Mesendoderm (in vitro differentiated cells): ENCODE data around the gene FRZB.

Source experiments
- DNase-seq: peaks from one replicate; pipeline ENCODE4 v3.0.0; 2013
- H2AK5ac ChIP-seq: 2 replicates; pipeline ENCODE4 v1.6.1; 2013; ENCODE audit warnings: low read length, inconsistent platforms
- H2BK120ac ChIP-seq: 2 replicates; pipeline ENCODE4 v1.6.1; 2013; ENCODE audit warnings: low read depth, mild to moderate bottlenecking, low read length, moderate library complexity, mixed read lengths
- H2BK15ac ChIP-seq: replicated peaks from 2 replicates; pipeline ENCODE4 v1.6.1; 2013; ENCODE audit warnings: low read depth, mild to moderate bottlenecking, moderate library complexity
- H2BK5ac ChIP-seq: 2 replicates; pipeline ENCODE4 v1.6.1; 2013; ENCODE audit warnings: low read length, inconsistent platforms
- H3K18ac ChIP-seq: 2 replicates; pipeline ENCODE4 v1.6.1; 2013; ENCODE audit warnings: mild to moderate bottlenecking, low read length, mixed read lengths
- H3K23ac ChIP-seq: one replicate; pipeline ENCODE4 v1.6.1; 2013; ENCODE audit warnings: low read length
- H3K27ac ChIP-seq: 2 replicates; pipeline ENCODE4 v1.5.1; 2013; ENCODE audit warnings: low read depth, mild to moderate bottlenecking, inconsistent platforms, low read length, moderate library complexity
- H3K27me3 ChIP-seq: 2 replicates; pipeline ENCODE4 v1.6.1; 2013; ENCODE audit warnings: low read length, control low read depth, mild to moderate bottlenecking, inconsistent platforms; ENCODE audit not compliant: insufficient read depth, poor library complexity
- H3K36me3 ChIP-seq: 2 replicates; pipeline ENCODE4 v1.6.1; 2013; ENCODE audit warnings: low read length, inconsistent platforms; ENCODE audit not compliant: control insufficient read depth, insufficient read depth
- H3K4ac ChIP-seq: one replicate; pipeline ENCODE4 v1.6.1; 2013; ENCODE audit warnings: low read depth, mild to moderate bottlenecking, low read length, moderate library complexity
- H3K4me1 ChIP-seq: 2 replicates; pipeline ENCODE4 v1.6.1; 2013; ENCODE audit warnings: low read depth, low read length, inconsistent platforms; ENCODE audit not compliant: control insufficient read depth
- H3K4me2 ChIP-seq: 2 replicates; pipeline ENCODE4 v1.6.1; 2013; ENCODE audit warnings: low read length
- H3K4me3 ChIP-seq: 2 replicates; pipeline ENCODE4 v1.5.1; 2013; ENCODE audit warnings: mild to moderate bottlenecking, low read length
- H3K56ac ChIP-seq: one replicate; pipeline ENCODE4 v1.6.1; 2013; ENCODE audit warnings: low read length
- H3K79me1 ChIP-seq: 2 replicates; pipeline ENCODE4 v1.6.1; 2013; ENCODE audit warnings: low read length, inconsistent platforms
- H3K79me2 ChIP-seq: 2 replicates; pipeline ENCODE4 v1.6.1; 2013; ENCODE audit warnings: mild to moderate bottlenecking, low read length; ENCODE audit not compliant: control insufficient read depth, insufficient read depth
- H3K9ac ChIP-seq: 2 replicates; pipeline ENCODE4 v1.6.1; 2013; ENCODE audit warnings: low read length, inconsistent platforms
- H4K5ac ChIP-seq: one replicate; pipeline ENCODE4 v1.6.1; 2013; ENCODE audit warnings: low read length
- H4K8ac ChIP-seq: one replicate; pipeline ENCODE4 v1.6.1; 2013; ENCODE audit warnings: low read depth, mild to moderate bottlenecking, control low read depth, low read length, moderate library complexity
- WGBS: extraction: QIAGEN DNeasy Blood & Tissue Kit; methylation state at CpG from one replicate; pipeline ENCODE4 v1.1.7; 2013; ENCODE audit warnings: low lambda C conversion rate, missing lambda C conversion rate; ENCODE audit not compliant: insufficient coverage; ENCODE audit errors: extremely low coverage; 5-methylcytosine and 5-hydroxymethylcytosine counted together

The FRZB gene

GRCh38 chr2:182903566-182903965 is 37.1 kb upstream of the FRZB start:
- Histone ChIP-seq H2AK5ac (no peak overlapping the region), H3K27ac (no peak overlapping the region), H2BK15ac (no peak overlapping the region), H3K4me2 (no peak overlapping the region), H4K5ac (no peak overlapping the region), H2BK5ac (no peak overlapping the region), H3K4me3 (no peak overlapping the region), H3K79me1 (no peaks in the 10 kb centered on the region), H2BK120ac (no peak overlapping the region), H3K56ac (no peak overlapping the region), H3K23ac (no peak overlapping the region), H3K27me3 (no peaks in the 10 kb centered on the region), H4K8ac (no peak overlapping the region), H3K79me2 (no peaks in the 10 kb centered on the region), H3K18ac (no peak overlapping the region), H3K36me3 (peaks cover 1% of the 10 kb centered on the region), H3K9ac (no peak overlapping the region), H3K4ac (no peak overlapping the region), H3K4me1 (no peaks in the 10 kb centered on the region)
- WGBS, result no CpG with 5 or more reads among the region's 2 CpGs
- DNase-seq, result no peak

GRCh38 chr2:182901748-182902147 is 35.3 kb upstream of the FRZB start:
- Histone ChIP-seq H3K79me2 (no peaks in the 10 kb centered on the region), H2BK5ac (no peak overlapping the region), H3K4me1 (no peaks in the 10 kb centered on the region), H3K18ac (no peak overlapping the region), H2BK120ac (no peak overlapping the region), H3K23ac (no peak overlapping the region), H3K4ac (no peak overlapping the region), H3K27me3 (no peaks in the 10 kb centered on the region), H2AK5ac (no peak overlapping the region), H3K36me3 (peaks cover 1% of the 10 kb centered on the region), H4K5ac (no peak overlapping the region), H3K56ac (no peak overlapping the region), H3K4me2 (no peak overlapping the region), H3K27ac (no peak overlapping the region), H3K79me1 (no peaks in the 10 kb centered on the region), H4K8ac (no peak overlapping the region), H2BK15ac (no peak overlapping the region), H3K4me3 (no peak overlapping the region), H3K9ac (no peak overlapping the region)
- WGBS, result no CpG with 5 or more reads among the region's 6 CpGs
- DNase-seq, result no peak

- no CpG with 5 or more reads among the region's 1 CpG for WGBS
- no peaks in the 10 kb centered on the region for H3K79me2 ChIP-seq
Measured at GRCh38 chr2:182898718-182899117, 32.3 kb upstream of the FRZB start.

DNA sequence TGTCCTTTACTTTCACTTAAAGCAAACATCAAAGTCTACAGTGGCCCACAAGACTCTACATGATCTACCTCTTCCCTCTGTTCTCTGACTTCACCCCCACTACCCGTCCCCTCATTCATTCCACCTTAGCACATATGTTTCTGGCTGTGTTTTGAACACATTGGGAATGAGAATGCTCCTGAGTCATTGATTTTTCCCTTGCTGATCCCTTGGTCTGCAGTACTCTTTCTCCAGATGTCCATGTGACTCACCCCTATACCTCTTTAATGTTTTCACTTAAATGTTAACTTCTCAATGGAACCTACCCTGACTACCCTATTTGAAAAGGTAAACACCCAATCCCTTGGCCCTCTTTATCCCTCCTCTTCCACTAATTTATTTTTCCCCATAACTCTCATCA is 30.7 kb upstream of the FRZB start:
- H3K27ac ChIP-seq, result no peak overlapping the region
- no peaks in the 10 kb centered on the region for H3K79me1 ChIP-seq
- peaks cover 1% of the 10 kb centered on the region for H3K36me3 ChIP-seq
- no peak overlapping the region for H3K56ac ChIP-seq
- no peaks in the 10 kb centered on the region for H3K4me1 ChIP-seq
- H2BK15ac ChIP-seq, result no peak overlapping the region
- H3K9ac ChIP-seq, result no peak overlapping the region
- no peak overlapping the region for H3K18ac ChIP-seq
- H2BK120ac ChIP-seq, result no peak overlapping the region
- no peak overlapping the region for H4K5ac ChIP-seq
- no CpG with 5 or more reads among the region's 1 CpG for WGBS
- H3K4me2 ChIP-seq, result no peak overlapping the region
- no peak for DNase-seq
- no peak overlapping the region for H2BK5ac ChIP-seq
- H4K8ac ChIP-seq, result no peak overlapping the region
- H3K23ac ChIP-seq, result no peak overlapping the region
- no peak overlapping the region for H2AK5ac ChIP-seq
- no peaks in the 10 kb centered on the region for H3K27me3 ChIP-seq
- no peak overlapping the region for H3K4me3 ChIP-seq
- no peaks in the 10 kb centered on the region for H3K79me2 ChIP-seq
- H3K4ac ChIP-seq, result no peak overlapping the region

More at GRCh38 chr2:182898718-182899117, 32.3 kb upstream of the FRZB start:
- H3K27me3 ChIP-seq, result no peaks in the 10 kb centered on the region
- H3K56ac ChIP-seq, result no peak overlapping the region
- H3K4me2 ChIP-seq, result no peak overlapping the region
- no peak overlapping the region for H2BK15ac ChIP-seq
- H2AK5ac ChIP-seq, result no peak overlapping the region
- H3K4me1 ChIP-seq, result no peaks in the 10 kb centered on the region
- H3K4me3 ChIP-seq, result no peak overlapping the region
- DNase-seq, result no peak
- no peak overlapping the region for H3K18ac ChIP-seq
- peaks cover 1% of the 10 kb centered on the region for H3K36me3 ChIP-seq
- H2BK5ac ChIP-seq, result no peak overlapping the region
- no peak overlapping the region for H4K5ac ChIP-seq
- no peak overlapping the region for H3K4ac ChIP-seq
- no peak overlapping the region for H4K8ac ChIP-seq
- no peak overlapping the region for H3K23ac ChIP-seq
- no peak overlapping the region for H3K9ac ChIP-seq
- no peak overlapping the region for H2BK120ac ChIP-seq
- no peaks in the 10 kb centered on the region for H3K79me1 ChIP-seq
- H3K27ac ChIP-seq, result no peak overlapping the region

GRCh38 chr2:182895798-182896197 is 29.4 kb upstream of the FRZB start:
- H3K79me2 ChIP-seq, result no peaks in the 10 kb centered on the region
- no peaks in the 10 kb centered on the region for H3K27me3 ChIP-seq
- no peaks in the 10 kb centered on the region for H3K79me1 ChIP-seq
- no peak overlapping the region for H3K23ac ChIP-seq
- H3K4me2 ChIP-seq, result no peak overlapping the region
- DNase-seq, result no peak
- H3K36me3 ChIP-seq, result no peaks in the 10 kb centered on the region
- H2BK5ac ChIP-seq, result no peak overlapping the region
- H3K4ac ChIP-seq, result no peak overlapping the region
- H2AK5ac ChIP-seq, result no peak overlapping the region
- H3K56ac ChIP-seq, result no peak overlapping the region
- H3K4me1 ChIP-seq, result no peaks in the 10 kb centered on the region
- no CpG with 5 or more reads among the region's 6 CpGs for WGBS
- no peak overlapping the region for H4K8ac ChIP-seq
- H3K4me3 ChIP-seq, result no peak overlapping the region
- H2BK120ac ChIP-seq, result no peak overlapping the region
- no peak overlapping the region for H3K18ac ChIP-seq
- no peak overlapping the region for H3K9ac ChIP-seq
- H3K27ac ChIP-seq, result no peak overlapping the region
- H2BK15ac ChIP-seq, result no peak overlapping the region
- no peak overlapping the region for H4K5ac ChIP-seq

GRCh38 chr2:182895169-182895568 is 28.7 kb upstream of the FRZB start:
- H3K36me3 ChIP-seq, result no peaks in the 10 kb centered on the region
- no CpG with 5 or more reads among the region's 4 CpGs for WGBS
- H3K9ac ChIP-seq, result no peak overlapping the region
- no peak overlapping the region for H3K4ac ChIP-seq
- no peak overlapping the region for H3K27ac ChIP-seq
- no peak overlapping the region for H2BK5ac ChIP-seq
- H4K5ac ChIP-seq, result no peak overlapping the region
- no peak for DNase-seq
- H2AK5ac ChIP-seq, result no peak overlapping the region
- H3K79me2 ChIP-seq, result no peaks in the 10 kb centered on the region
- no peaks in the 10 kb centered on the region for H3K4me1 ChIP-seq
- no peak overlapping the region for H2BK120ac ChIP-seq
- H3K18ac ChIP-seq, result no peak overlapping the region
- H3K27me3 ChIP-seq, result no peaks in the 10 kb centered on the region
- H2BK15ac ChIP-seq, result no peak overlapping the region
- H4K8ac ChIP-seq, result no peak overlapping the region
- H3K23ac ChIP-seq, result no peak overlapping the region
- H3K4me3 ChIP-seq, result no peak overlapping the region
- no peak overlapping the region for H3K56ac ChIP-seq
- H3K4me2 ChIP-seq, result no peak overlapping the region
- no peaks in the 10 kb centered on the region for H3K79me1 ChIP-seq
